ENCODE measurements around the gene ZNF598. TPM values are rescaled to one million over a fixed set of nuclear protein-coding genes. Genes with fewer than 3 reads are reported as not detected.
A peak's percentile ranks its signal among the peaks of the same experiment; 100 is the strongest.

The ZNF598 gene
- total RNA-seq, 2 donors from 2014 or later: 65.8 to 68.5 TPM

- peak; percentile 36 for DNase-seq (ENCODE audit: low spot score)
- peak overlapping the region; percentile 65 for H3K4me3 ChIP-seq
- peak overlapping the region; percentile 89 to 94 for H3K27ac ChIP-seq
- ATAC-seq (ENCODE audit: insufficient number of reproducible peaks, low FRiP score, low read depth): peak; percentile 58
- peaks cover 14% of the 10 kb centered on the region for H3K36me3 ChIP-seq
- H3K4me1 ChIP-seq (ENCODE audit: control insufficient read depth in 1 of 2, low read depth in 2 of 2): peaks cover 27 to 61% of the 10 kb centered on the region in 2 donors
- H3K9me3 ChIP-seq: no peaks in the 10 kb centered on the region
- no peak for TF ChIP-seq CTCF (IDR thresholded peaks at IDR 0.05)
- H3K27me3 ChIP-seq (replicated peaks; ENCODE audit: insufficient read depth): no peaks in the 10 kb centered on the region
Measured at GRCh38 chr16:2033057-2033908, 23.7 kb upstream of the ZNF598 start.

- TF ChIP-seq CTCF (IDR thresholded peaks at IDR 0.05): no peak
- no peaks in the 10 kb centered on the region for H3K27me3 ChIP-seq (replicated peaks; ENCODE audit: insufficient read depth)
- peak overlapping the region; percentile 89 to 94 for H3K27ac ChIP-seq
- H3K4me3 ChIP-seq: peak overlapping the region; percentile 65
- peaks cover 32 to 68% of the 10 kb centered on the region in 2 donors for H3K4me1 ChIP-seq (ENCODE audit: control insufficient read depth in 1 of 2, low read depth in 2 of 2)
- DNase-seq (ENCODE audit: low spot score) (no peak), ATAC-seq (ENCODE audit: insufficient number of reproducible peaks, low FRiP score, low read depth) (no peak)
- no peaks in the 10 kb centered on the region for H3K9me3 ChIP-seq
- peaks cover 10% of the 10 kb centered on the region for H3K36me3 ChIP-seq
Measured at GRCh38 chr16:2032285-2033056, 22.9 kb upstream of the ZNF598 start.

GRCh38 chr16:2031081-2031577 is 21.5 kb upstream of the ZNF598 start:
- DNase-seq (ENCODE audit: low spot score) (no peak), ATAC-seq (ENCODE audit: insufficient number of reproducible peaks, low FRiP score, low read depth) (no peak)
- Histone ChIP-seq H3K27me3 (replicated peaks; ENCODE audit: insufficient read depth) (no peaks in the 10 kb centered on the region), H3K36me3 (peaks cover 3% of the 10 kb centered on the region), H3K9me3 (no peaks in the 10 kb centered on the region), H3K4me1 (ENCODE audit: control insufficient read depth in 1 of 2, low read depth in 2 of 2) (peaks cover 28 to 65% of the 10 kb centered on the region in 2 donors), H3K27ac (peak overlapping the region in 1 of 2 donors; percentile 94), H3K4me3 (no peak overlapping the region)
- TF ChIP-seq CTCF (IDR thresholded peaks at IDR 0.05): no peak

GRCh38 chr16:2030036-2030435 is 20.4 kb upstream of the ZNF598 start:
- Histone ChIP-seq H3K36me3 (peaks cover 3% of the 10 kb centered on the region), H3K4me3 (no peak overlapping the region), H3K9me3 (no peaks in the 10 kb centered on the region), H3K4me1 (ENCODE audit: control insufficient read depth in 1 of 2, low read depth in 2 of 2) (peaks cover 23 to 61% of the 10 kb centered on the region in 2 donors), H3K27ac (peak overlapping the region in 1 of 2 donors; percentile 10), H3K27me3 (replicated peaks; ENCODE audit: insufficient read depth) (no peaks in the 10 kb centered on the region)
- ATAC-seq (ENCODE audit: insufficient number of reproducible peaks, low FRiP score, low read depth) (no peak), DNase-seq (ENCODE audit: low spot score) (no peak)
- TF ChIP-seq CTCF (IDR thresholded peaks at IDR 0.05): no peak

- no peak for ATAC-seq (ENCODE audit: insufficient number of reproducible peaks, low FRiP score, low read depth)
- Histone ChIP-seq H3K27me3 (replicated peaks; ENCODE audit: insufficient read depth) (no peaks in the 10 kb centered on the region), H3K4me3 (no peak overlapping the region), H3K4me1 (ENCODE audit: control insufficient read depth in 1 of 2, low read depth in 2 of 2) (peaks cover 19 to 56% of the 10 kb centered on the region in 2 donors), H3K9me3 (no peaks in the 10 kb centered on the region), H3K27ac (no peak overlapping the region), H3K36me3 (peaks cover 3% of the 10 kb centered on the region)
- no peak for TF ChIP-seq CTCF (IDR thresholded peaks at IDR 0.05)
- DNase-seq (ENCODE audit: low spot score): no peak
Measured at GRCh38 chr16:2029350-2029749, 19.7 kb upstream of the ZNF598 start.
